ENCODE results near the gene HSD11B1L.

DNA sequence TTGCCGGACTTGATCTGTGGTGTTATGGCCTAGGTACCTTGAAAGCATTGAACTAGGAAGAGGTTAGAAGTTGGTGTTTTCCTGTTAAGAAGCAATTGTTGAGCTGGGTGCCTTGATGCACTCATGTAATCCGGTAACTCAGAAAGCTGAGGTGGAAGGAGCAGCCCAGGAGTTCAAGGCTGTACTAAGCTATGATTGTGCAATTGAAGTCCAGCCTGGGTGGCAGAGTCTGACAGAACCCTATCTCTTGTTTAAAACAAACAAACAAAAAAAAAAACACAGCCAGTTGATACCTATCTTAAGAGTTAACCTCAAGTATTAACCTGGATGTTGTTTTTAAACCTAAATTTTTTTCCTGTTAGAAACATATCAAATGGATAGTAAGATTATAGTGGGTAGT is 38.6 kb upstream of the HSD11B1L start:
- TF ChIP-seq, protein P1, sequence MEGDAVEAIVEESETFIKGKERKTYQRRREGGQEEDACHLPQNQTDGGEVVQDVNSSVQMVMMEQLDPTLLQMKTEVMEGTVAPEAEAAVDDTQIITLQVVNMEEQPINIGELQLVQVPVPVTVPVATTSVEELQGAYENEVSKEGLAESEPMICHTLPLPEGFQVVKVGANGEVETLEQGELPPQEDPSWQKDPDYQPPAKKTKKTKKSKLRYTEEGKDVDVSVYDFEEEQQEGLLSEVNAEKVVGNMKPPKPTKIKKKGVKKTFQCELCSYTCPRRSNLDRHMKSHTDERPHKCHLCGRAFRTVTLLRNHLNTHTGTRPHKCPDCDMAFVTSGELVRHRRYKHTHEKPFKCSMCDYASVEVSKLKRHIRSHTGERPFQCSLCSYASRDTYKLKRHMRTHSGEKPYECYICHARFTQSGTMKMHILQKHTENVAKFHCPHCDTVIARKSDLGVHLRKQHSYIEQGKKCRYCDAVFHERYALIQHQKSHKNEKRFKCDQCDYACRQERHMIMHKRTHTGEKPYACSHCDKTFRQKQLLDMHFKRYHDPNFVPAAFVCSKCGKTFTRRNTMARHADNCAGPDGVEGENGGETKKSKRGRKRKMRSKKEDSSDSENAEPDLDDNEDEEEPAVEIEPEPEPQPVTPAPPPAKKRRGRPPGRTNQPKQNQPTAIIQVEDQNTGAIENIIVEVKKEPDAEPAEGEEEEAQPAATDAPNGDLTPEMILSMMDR (IDR thresholded peaks at IDR 0.05) = no peak
- no peak for TF ChIP-seq POLR2AphosphoS5 (IDR thresholded peaks at IDR 0.05)

All from breast epithelium (tissue), 3 donors.